SU-DHL-6 (cell line): Measurements from ENCODE around the gene CFAP410.

Experiments
- CTCF ChIP-seq: fragments of 200-600 bp; sonication (generic); IDR thresholded peaks from one replicate; pipeline ENCODE4 v1.5.1; 2017; ENCODE audit warnings: antibody characterized with exemption, mild to moderate bottlenecking, low read length, moderate library complexity; ENCODE audit not compliant: insufficient read depth, poor library complexity, severe bottlenecking
- EZH2phosphoT487 ChIP-seq: fragments of 200-600 bp; sonication (generic), shearing (Covaris generic); conservative IDR thresholded peaks from 2 replicates; pipeline ENCODE4 v1.6.1; 2018; ENCODE audit warnings: mild to moderate bottlenecking, antibody characterized with exemption, low read length, moderate library complexity, mixed read lengths

DNA sequence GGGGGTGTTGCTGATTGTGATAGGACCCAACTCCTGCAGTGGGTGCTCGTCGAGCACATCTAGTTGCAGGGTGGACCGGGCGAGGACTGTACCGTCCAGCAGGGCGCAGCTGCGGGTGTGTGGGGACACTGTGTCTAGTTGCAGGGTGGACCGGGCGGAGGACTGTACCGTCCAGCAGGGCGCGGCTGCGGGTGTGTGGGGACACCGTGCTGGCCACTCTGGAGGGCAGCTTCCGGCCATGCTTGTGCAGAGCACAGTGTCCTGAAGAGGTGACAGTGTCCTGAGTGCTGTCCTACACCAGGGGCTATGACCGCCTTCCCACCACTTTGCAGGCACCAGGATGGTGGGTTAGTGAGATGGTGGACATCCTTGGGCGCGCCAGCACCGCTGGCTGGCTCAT lies 9.7 kb upstream of the CFAP410 start:
- TF ChIP-seq CTCF, result no peak
- TF ChIP-seq EZH2phosphoT487, result no peak
